NCI-H146 treated with DMSO at 0.1 percent for 48 hours (cell line): ENCODE results near the gene ATP2A3.

ENCODE experiments used
- DNase-seq: peaks from one replicate; lab custom pipeline; 2025; ENCODE audit not compliant: unreplicated experiment; lab: John Stamatoyannopoulos, UW

The ATP2A3 gene

GRCh38 chr17:3893003-3893719 lies 71.1 kb downstream of the ATP2A3 start, which contains the start of gene CAMKK1:
Gene CAMKK1, minus strand, starts transcription at chr17:3893053. Its CDS starts 7,366 bp downstream, at chr17:3885687.
- DNase-seq: peak; percentile 87

- no peak for DNase-seq
Observed at GRCh38 chr17:3892095-3892998, 71.9 kb downstream of the ATP2A3 start.

- no peak for DNase-seq
Observed at GRCh38 chr17:3891626-3892094, 72.6 kb downstream of the ATP2A3 start.

GRCh38 chr17:3890878-3891219 lies 73.4 kb downstream of the ATP2A3 start:
- no peak for DNase-seq

- no peak for DNase-seq
Observed at GRCh38 chr17:3890082-3890877, 74.0 kb downstream of the ATP2A3 start.

GRCh38 chr17:3889325-3890012 lies 74.8 kb downstream of the ATP2A3 start:
- DNase-seq: no peak

- DNase-seq: no peak
Observed at GRCh38 chr17:3888343-3889171, 75.7 kb downstream of the ATP2A3 start.

GRCh38 chr17:3887804-3888203 lies 76.4 kb downstream of the ATP2A3 start:
- DNase-seq: no peak

- DNase-seq: no peak
Observed at GRCh38 chr17:3887394-3887793, 76.8 kb downstream of the ATP2A3 start.

- no peak for DNase-seq
Observed at GRCh38 chr17:3886776-3887175, 77.5 kb downstream of the ATP2A3 start.

- DNase-seq: no peak
Observed at GRCh38 chr17:3885970-3886369, 78.3 kb downstream of the ATP2A3 start.

GRCh38 chr17:3885271-3885670 lies 79.0 kb downstream of the ATP2A3 start:
- no peak for DNase-seq

GRCh38 chr17:3884188-3884587 lies 80.0 kb downstream of the ATP2A3 start:
- no peak for DNase-seq

- no peak for DNase-seq
Observed at GRCh38 chr17:3882276-3882675, 82.0 kb downstream of the ATP2A3 start.

- DNase-seq: no peak
Observed at GRCh38 chr17:3880983-3881382, 83.3 kb downstream of the ATP2A3 start.

GRCh38 chr17:3879591-3880417 lies 84.4 kb downstream of the ATP2A3 start:
- DNase-seq: no peak

GRCh38 chr17:3879186-3879585 lies 85.1 kb downstream of the ATP2A3 start:
- DNase-seq: no peak

GRCh38 chr17:3877220-3877619 lies 87.0 kb downstream of the ATP2A3 start:
- DNase-seq: no peak

GRCh38 chr17:3875317-3875716 lies 88.9 kb downstream of the ATP2A3 start:
- DNase-seq: no peak
